Measurements from ENCODE around the gene UNC93A.

GRCh38 chr6:167325766-167326165, 34.7 kb downstream of the UNC93A start:
- TF ChIP-seq CTCF (IDR thresholded peaks at IDR 0.05; ENCODE audit: poor library complexity): no peak
- no peak for TF ChIP-seq EZH2phosphoT487 (IDR thresholded peaks at IDR 0.05; ENCODE audit: low read depth, severe bottlenecking, unreplicated experiment)
- no peak for TF ChIP-seq EZH2 (IDR thresholded peaks at IDR 0.05; ENCODE audit: borderline replicate concordance)

Measured in hepatocyte (in vitro differentiated cells).